Stimulated activated naive CD8-positive, alpha-beta T cell treated with anti-CD3 and anti-CD28 coated beads, Interleukin-15, amount 100 ng/mL, for 72 hours (primary cell): Measurements from ENCODE around the gene ZBTB8A.
"Not testable (repeated sequence)": the region's sequence is repeated elsewhere in the genome, so short reads cannot be mapped to it uniquely, and the experiment has no call there.

Experiments
- ATAC-seq: fragments of 150-1000 bp; cut with Tn5 transposase; 2 replicates; pipeline ENCODE4 v1.10.0; 2021; ENCODE audit warnings: mild to moderate bottlenecking, moderate library complexity
- DNase-seq, 2 donors: peaks; one replicate each; pipeline ENCODE4 v3.0.0; 2021 to 2022
- H3K27ac Mint-ChIP-seq, 2 donors: one replicate each; pipeline ENCODE4 v1.8.0; 2022; ENCODE audit warnings: mild to moderate bottlenecking in 2 of 2, mixed read lengths in 2 of 2, moderate library complexity in 2 of 2
- H3K27me3 Mint-ChIP-seq: one replicate; pipeline ENCODE4 v1.8.0; 2022; ENCODE audit warnings: mixed read lengths
- H3K4me1 Mint-ChIP-seq: one replicate; pipeline ENCODE4 v1.8.0; 2022; ENCODE audit warnings: mild to moderate bottlenecking, mixed read lengths
- H3K4me3 Mint-ChIP-seq, 2 donors: one replicate each; pipeline ENCODE4 v1.8.0; 2022; ENCODE audit warnings: mild to moderate bottlenecking in 2 of 2, mixed read lengths in 2 of 2, moderate library complexity in 1 of 2
- H3K9me3 Mint-ChIP-seq, 2 donors: one replicate each; pipeline ENCODE4 v1.8.0; 2022; ENCODE audit warnings: mixed read lengths in 2 of 2

Gene ZBTB8A

DNA sequence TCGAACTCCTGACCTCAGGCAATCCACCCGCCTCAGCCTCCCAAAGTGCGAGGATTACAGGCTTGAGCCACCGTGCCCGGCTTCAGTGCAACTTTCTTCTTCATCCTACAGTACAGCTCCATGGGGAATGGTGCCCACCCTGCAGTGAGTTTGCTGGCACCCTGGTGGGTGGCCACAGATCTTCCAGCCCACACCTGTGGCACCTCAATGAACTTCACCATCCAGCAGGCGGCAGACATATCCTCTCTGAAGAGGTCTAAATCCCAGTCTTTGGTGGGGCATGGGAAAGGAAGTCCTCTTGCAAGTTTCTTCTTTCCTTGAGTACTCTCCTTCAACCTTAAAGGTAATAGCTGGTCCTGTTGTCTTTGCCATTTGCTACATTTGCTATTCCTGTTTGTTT is 18.1 kb upstream of the ZBTB8A start:
- Mint-ChIP-seq H3K4me3 (peak overlapping the region; percentile 73 to 84), H3K4me1 (peaks cover 13% of the 10 kb centered on the region), H3K27me3 (peaks cover 24% of the 10 kb centered on the region), H3K27ac (peak overlapping the region in 1 of 2 donors; percentile 91), H3K9me3 (no peaks in the 10 kb centered on the region)
- DNase-seq (no peak), ATAC-seq (no peak)

DNA sequence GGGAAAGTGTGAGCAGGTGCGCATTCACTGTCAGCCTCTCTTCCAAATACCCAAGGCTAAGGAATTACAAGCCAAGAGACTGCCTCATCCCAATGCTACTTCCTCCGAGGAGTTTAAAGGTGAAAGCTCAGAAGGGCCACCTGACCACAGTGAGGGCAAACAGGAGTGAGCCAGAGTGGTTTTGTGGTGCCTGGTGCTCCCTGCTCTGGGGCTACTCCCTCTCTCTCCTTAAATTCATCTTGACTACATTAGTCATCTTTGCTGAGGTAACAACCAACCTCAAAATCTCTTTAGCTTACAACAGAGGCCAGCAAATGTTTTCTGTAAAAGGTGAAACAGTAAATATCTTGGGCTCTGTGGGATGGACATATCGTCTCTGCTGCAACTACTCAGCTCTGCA is 14.2 kb upstream of the ZBTB8A start:
- Mint-ChIP-seq H3K9me3 (no peaks in the 10 kb centered on the region), H3K4me3 (no peak overlapping the region), H3K27me3 (peaks cover 27% of the 10 kb centered on the region), H3K4me1 (peaks cover 13% of the 10 kb centered on the region), H3K27ac (no peak overlapping the region)
- ATAC-seq (peak; percentile 32), DNase-seq (no peak)

DNA sequence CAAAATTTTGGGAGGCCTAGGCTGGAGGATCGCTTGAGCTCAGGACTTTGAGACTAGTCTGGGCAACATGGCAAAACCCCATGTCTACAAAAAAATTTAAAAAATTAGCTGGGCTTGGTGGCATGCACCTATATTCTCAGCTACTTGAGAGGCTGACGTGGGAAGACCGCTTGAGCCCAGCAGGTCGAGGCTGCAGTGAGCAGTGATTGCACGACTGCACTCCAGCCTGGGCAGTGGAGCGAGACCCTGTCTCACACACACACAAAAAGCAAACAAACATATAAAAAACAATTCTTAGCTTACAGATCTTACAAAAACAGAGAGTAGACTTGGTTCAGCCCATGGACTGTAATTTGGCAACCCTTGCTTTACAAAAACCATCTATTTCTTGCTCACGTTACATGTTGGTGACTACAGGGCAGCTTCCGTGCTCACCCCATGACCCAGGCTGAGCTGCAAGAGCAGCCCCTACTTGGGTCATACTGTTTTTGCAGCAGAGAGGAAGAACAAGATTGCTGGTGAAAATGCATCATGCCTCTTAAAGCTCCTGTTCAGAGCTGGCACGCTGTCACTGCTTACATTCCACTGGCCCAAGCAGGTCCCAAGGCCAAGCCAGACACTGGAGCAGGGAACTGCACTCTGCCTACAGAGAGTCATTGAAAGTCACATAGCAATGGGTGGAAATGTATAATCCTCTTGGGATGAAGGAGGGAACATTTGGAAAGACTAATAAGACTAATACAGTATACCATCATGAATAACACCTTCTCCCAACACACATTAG is 13.4 kb upstream of the ZBTB8A start:
- H3K4me1 Mint-ChIP-seq: peaks cover 7% of the 10 kb centered on the region
- ATAC-seq: no peak
- peaks cover 27% of the 10 kb centered on the region for H3K27me3 Mint-ChIP-seq
- H3K4me3 Mint-ChIP-seq: no peak overlapping the region
- H3K27ac Mint-ChIP-seq: no peak overlapping the region
- H3K9me3 Mint-ChIP-seq: no peaks in the 10 kb centered on the region
- DNase-seq: no peak

DNA sequence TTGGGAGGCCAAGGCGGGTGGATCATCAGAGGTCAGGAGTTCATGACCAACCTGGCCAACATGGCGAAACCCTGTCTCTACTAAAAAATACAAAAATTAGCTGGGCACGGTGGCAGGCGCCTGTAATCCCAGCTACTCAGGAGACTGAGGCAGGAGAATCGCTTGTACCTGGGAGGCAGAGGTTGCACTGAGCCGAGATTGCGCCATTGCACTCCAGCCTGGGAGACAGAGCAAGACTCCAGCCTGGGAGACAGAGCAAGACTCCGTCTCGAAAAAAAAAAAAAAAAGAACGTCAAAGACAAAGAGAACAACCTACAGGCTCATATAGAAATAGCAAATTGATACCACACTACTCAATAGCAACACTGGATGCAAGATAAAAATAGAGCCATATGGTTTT is 10.7 kb upstream of the ZBTB8A start:
- not testable (repeated sequence) for ATAC-seq, H3K4me1 Mint-ChIP-seq, H3K27me3 Mint-ChIP-seq, H3K27ac Mint-ChIP-seq, H3K4me3 Mint-ChIP-seq, H3K9me3 Mint-ChIP-seq, DNase-seq

DNA sequence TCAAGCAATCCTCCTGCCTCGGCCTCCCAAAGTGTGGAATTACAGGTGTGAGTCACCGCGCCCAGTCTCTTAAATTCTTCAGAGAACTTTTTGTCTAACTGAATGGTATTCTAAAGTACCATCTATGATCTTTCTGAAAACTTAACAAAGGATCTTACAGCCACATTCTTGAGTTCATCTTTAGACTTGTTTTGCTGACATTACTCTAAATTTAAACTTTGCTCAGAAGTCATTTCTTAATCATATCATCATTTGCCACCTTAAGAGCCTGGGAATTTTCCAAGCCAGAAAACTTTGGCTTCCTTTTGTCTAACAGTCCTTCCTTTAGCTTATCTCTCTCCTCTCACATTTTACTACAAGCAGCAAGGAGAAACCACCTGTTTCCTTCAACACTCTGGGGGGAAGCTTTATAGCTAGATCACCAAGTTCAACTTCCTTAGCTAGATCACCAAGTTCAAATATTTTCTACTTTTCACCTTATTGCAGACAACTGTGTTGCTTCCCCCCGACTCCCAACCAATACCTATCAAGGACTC is 5.4 kb upstream of the ZBTB8A start:
- DNase-seq (no peak), ATAC-seq (no peak)

DNA sequence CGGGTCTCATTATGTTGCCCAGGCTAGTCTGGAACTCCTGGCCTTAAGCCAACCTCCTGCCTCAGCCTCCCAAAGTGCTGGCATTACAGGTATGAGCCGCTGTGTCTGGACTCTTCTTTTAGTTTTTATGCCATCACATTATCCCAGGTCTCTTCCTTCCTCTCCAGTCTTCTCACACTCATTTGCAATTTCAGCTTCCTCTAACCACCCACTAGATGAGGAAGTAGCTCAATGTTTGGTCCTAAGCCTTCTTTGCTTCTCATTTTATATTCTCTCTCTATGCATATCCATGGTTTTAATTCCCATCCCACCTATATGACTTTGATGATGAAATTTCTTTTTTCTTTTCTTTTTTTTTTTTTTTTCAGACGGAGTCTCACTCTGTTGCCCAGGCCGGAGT is 3.1 kb upstream of the ZBTB8A start:
- no peak overlapping the region for H3K4me3 Mint-ChIP-seq
- ATAC-seq (no peak), DNase-seq (no peak)
- peaks cover 66% of the 10 kb centered on the region for H3K27me3 Mint-ChIP-seq
- no peaks in the 10 kb centered on the region for H3K9me3 Mint-ChIP-seq
- no peak overlapping the region for H3K27ac Mint-ChIP-seq
- peaks cover 11% of the 10 kb centered on the region for H3K4me1 Mint-ChIP-seq

More for the DNA sequence above, 5.4 kb upstream of the ZBTB8A start:
- no peaks in the 10 kb centered on the region for H3K9me3 Mint-ChIP-seq
- H3K4me3 Mint-ChIP-seq: no peak overlapping the region
- peaks cover 47% of the 10 kb centered on the region for H3K27me3 Mint-ChIP-seq
- H3K4me1 Mint-ChIP-seq: peaks cover under 1% of the 10 kb centered on the region
- H3K27ac Mint-ChIP-seq: no peak overlapping the region

DNA sequence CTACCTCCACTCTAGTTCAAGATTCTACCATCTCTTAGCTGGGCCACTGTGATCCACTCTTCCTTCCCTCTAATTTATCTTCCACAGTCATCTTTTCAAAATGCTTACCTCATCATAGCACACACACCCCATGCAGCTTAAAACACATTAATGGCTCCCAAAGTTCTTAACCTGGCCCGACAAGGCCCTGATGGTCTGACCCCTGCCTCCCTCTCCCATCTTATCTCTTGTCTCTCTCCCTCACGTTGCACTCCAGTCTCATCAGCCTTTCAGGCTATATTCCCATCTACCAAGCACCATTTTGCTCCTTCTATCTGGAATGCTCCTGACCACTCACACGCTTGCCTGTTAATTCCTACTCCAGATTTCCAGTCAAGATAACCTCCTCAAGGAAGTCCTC is 2.5 kb upstream of the ZBTB8A start:
- ATAC-seq: no peak
- H3K4me3 Mint-ChIP-seq: no peak overlapping the region
- H3K27me3 Mint-ChIP-seq: peaks cover 73% of the 10 kb centered on the region
- peaks cover 11% of the 10 kb centered on the region for H3K4me1 Mint-ChIP-seq
- H3K27ac Mint-ChIP-seq: no peak overlapping the region
- H3K9me3 Mint-ChIP-seq: no peaks in the 10 kb centered on the region
- no peak for DNase-seq

DNA sequence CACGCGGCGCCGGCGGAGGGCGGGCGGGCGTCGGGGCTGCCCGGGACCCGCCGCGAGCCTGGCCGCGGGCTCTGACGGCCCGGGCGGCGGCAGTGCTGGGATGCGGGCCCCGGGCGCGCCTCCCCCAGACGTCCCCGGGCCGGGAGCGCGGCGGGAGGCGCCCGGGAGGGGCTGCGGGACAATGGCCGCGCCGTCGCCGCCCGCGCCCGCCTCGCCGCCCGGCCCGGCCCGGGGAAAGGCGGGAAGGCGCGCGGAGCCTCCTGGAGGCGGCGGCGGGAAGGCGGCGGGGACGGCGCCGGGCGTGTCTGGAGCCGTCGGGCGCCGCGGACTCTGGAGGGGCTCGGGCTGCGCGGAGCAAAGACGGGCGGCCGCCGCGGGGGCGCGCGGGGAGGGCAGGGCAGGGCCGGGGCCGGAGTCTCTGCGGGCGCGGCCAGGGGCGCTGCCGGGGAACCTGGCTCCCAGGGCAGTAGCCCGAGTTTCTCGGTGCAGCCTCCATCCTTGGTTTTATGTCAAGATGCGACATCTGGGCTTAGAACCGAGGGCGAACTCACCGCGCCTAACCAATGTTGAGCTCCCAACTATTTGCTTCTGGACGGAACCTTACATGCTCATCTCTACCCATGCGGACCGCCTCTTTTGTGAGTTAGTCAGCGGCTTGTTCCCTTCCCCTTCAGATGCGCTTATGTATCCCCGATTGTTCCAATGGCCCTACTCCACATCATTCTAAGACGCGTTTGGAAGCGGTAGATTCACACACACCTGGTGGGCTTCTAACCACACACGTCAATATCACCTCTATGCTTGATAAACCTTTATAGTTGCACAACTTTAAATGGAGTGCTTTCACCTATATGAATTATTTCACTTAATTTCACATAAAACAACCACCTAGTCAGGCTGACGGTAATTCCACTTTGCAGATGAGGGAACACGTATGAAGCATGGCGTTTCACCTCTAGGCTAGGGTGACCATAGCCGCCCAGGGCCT is 651 bp downstream of the ZBTB8A start:
- ATAC-seq: peak; percentile 78
- DNase-seq: peak; percentile 14
- Mint-ChIP-seq H3K27ac (no peak overlapping the region), H3K9me3 (no peaks in the 10 kb centered on the region), H3K4me3 (peak overlapping the region; percentile 79 to 82), H3K27me3 (peaks cover 75% of the 10 kb centered on the region), H3K4me1 (peaks cover 11% of the 10 kb centered on the region)

DNA sequence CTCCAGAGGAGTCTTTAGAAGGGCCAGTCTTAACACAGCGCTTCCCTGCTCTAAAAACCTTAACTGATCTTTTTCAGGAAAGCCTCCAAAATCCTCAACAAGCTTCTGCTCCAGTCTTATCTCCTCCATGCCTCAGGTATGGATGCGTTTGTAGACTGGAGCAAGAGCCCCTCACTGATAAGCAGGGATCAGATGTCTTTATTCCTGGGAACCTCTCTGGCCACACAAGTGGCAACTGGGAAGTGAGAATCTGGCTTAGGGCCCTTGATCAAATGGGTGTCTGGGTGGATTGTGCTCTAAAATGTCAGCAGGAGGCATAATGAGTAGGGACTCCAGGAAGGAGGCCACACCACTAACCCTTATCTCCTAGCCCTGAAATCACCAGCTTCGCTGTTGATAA is 1.4 kb downstream of the ZBTB8A start:
- peaks cover 73% of the 10 kb centered on the region for H3K27me3 Mint-ChIP-seq
- no peak for DNase-seq
- H3K27ac Mint-ChIP-seq: no peak overlapping the region
- no peaks in the 10 kb centered on the region for H3K9me3 Mint-ChIP-seq
- no peak for ATAC-seq
- H3K4me1 Mint-ChIP-seq: peaks cover 11% of the 10 kb centered on the region
- peak overlapping the region; percentile 79 to 82 for H3K4me3 Mint-ChIP-seq

DNA sequence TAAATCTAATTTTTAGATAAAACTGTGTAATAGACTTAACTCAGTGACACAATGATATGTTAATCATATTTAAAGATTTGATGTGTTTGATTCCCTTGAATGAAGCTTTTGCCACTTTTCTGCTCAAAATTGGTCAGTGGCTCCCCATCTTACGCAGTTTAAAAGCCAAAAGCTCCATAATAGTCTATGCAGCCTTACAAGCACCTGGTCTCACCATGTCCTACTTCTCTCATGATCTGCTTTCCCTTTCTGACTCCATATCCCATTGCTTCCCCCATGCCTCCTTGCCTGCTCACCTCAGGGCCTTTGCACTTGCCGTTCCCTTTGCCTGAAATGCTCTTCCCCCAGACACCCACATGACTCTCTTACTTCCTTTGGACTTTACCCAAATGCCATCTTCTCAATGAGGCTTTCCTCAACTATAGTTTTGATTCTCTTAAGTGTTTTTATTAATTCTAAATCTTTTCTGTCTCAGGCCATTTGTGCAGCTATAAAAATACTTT is 1.9 kb downstream of the ZBTB8A start:
- DNase-seq (no peak), ATAC-seq (no peak)
- Mint-ChIP-seq H3K27me3 (peaks cover 73% of the 10 kb centered on the region), H3K4me3 (no peak overlapping the region), H3K4me1 (peaks cover 11% of the 10 kb centered on the region), H3K27ac (no peak overlapping the region), H3K9me3 (no peaks in the 10 kb centered on the region)

DNA sequence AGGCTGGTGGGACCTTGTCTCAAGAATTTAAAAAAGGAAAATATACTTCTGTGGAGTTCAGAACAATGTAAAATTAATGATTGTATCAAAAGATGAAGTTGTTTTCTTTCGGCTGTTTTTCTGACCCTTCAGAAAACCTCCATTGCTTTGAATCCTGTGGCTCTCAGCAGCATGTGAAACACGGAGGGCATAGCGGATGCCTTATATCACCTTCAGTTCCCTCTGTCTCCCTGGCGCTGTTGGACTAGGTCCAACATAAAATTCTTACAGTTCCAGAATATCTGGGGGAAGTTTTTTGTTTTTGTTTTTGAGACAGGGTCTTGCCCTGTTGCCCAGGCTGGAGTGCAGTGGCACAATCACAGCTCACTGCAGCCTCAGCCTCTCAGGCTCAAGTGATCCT is 7.4 kb downstream of the ZBTB8A start:
- no peaks in the 10 kb centered on the region for H3K9me3 Mint-ChIP-seq
- ATAC-seq: no peak
- H3K27ac Mint-ChIP-seq: no peak overlapping the region

DNA sequence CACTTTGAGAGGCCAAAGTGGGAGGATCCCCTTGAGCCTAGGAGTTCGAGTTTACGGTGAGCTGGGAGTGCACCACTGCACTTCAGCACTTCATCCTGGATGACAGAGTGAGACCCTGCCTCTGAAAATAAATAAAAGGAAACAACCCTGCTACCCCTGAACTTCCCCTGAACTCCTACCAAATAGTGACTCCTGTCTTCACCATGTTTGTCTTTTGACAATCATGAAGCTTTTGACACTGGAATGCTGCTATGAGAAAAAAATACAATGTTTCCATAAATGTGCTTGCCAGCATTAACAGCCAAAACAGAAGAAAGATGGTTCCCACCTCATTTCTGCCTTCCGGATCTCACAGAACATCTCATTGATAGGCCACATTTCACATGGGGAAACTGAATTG is 10.4 kb downstream of the ZBTB8A start:
- Mint-ChIP-seq H3K9me3 (no peaks in the 10 kb centered on the region), H3K4me1 (no peaks in the 10 kb centered on the region), H3K4me3 (no peak overlapping the region), H3K27me3 (peaks cover 10% of the 10 kb centered on the region), H3K27ac (peak overlapping the region in 1 of 2 donors; percentile 19)
- ATAC-seq (no peak), DNase-seq (no peak)

More for the DNA sequence above, 7.4 kb downstream of the ZBTB8A start:
- H3K4me1 Mint-ChIP-seq: no peaks in the 10 kb centered on the region
- no peak overlapping the region for H3K4me3 Mint-ChIP-seq
- peaks cover 27% of the 10 kb centered on the region for H3K27me3 Mint-ChIP-seq
- DNase-seq: no peak

DNA sequence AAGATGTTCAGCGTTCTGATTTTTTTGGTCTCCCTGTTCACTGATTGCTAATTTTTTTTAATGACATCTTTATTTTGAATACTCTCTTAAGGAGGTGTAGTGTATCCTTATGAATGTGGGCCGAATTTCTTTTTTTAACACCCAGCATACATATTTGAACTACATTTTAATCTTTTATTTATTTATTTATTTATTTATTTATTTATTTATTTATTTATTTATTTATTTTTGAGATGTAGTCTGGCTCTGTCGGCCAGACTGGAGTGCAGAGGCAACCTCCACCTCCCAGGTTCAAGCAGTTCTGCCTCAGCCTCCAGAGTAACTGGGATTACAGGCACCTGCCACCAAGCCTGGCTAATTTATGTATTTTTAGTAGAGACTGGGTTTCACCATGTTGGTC is 15.1 kb downstream of the ZBTB8A start:
- Mint-ChIP-seq H3K4me1 (no peaks in the 10 kb centered on the region), H3K9me3 (no peaks in the 10 kb centered on the region), H3K4me3 (no peak overlapping the region), H3K27ac (no peak overlapping the region), H3K27me3 (no peaks in the 10 kb centered on the region)
- DNase-seq (no peak), ATAC-seq (no peak)

DNA sequence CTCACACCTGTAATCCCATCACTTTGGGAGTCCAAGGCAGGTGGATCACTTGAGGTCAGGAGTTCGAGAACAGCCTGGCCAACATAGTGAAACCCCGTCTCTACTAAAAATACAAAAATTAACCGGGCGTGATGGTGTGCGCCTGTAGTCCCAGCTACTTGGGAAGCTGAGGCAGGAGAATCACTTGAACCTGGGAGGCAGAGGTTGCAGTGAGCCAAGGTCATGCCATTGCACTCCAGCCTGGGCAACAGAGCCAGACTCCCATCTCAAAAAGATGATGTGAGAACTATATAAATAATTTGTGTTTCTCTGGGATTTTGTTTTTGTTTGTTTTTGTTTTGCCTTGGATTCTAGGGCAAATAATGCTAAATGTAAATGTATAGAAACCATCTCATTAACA is 17.8 kb downstream of the ZBTB8A start:
- H3K4me1 Mint-ChIP-seq, H3K4me3 Mint-ChIP-seq, H3K9me3 Mint-ChIP-seq, ATAC-seq, DNase-seq, H3K27ac Mint-ChIP-seq, H3K27me3 Mint-ChIP-seq: not testable (repeated sequence)

DNA sequence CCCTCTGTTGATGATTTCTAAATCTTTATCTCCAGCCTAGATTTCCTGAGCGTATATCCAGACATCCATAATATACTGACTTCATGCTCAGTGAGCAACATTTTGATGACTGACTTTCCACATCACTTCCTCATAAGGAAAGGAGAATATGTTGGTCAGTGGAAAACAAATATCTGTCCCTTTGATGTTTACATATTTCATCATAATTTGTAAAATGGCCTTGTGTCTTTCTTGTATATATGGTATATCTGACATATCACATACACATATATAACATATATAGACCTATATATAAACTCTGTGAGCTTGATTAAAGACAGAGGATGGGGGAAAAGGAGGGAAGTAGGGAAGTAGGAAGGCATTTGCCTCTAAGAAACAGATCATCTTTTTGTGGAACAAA is 18.6 kb downstream of the ZBTB8A start:
- Mint-ChIP-seq H3K4me3 (no peak overlapping the region), H3K27ac (no peak overlapping the region), H3K27me3 (peaks cover 9% of the 10 kb centered on the region), H3K9me3 (no peaks in the 10 kb centered on the region), H3K4me1 (no peaks in the 10 kb centered on the region)
- DNase-seq (no peak), ATAC-seq (no peak)

DNA sequence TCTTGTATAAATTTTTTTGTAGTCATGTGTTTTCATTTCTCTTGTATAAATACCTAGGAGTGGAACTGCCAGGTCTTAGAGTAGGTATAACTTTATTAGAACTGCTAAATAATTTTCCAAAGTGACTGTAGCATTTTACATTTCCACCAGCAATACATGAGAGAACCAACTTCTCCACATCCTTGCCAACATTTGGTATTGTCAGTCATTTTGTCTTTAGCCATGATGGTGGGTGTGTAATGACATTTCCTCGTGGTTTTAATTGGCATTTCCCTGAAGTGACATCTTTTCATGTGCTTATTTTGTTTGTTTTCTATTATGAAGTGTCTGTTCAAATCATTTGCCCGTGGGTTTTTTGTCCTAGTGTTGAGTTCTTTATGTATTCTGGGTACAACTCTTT is 29.7 kb downstream of the ZBTB8A start:
- no peak overlapping the region for H3K27ac Mint-ChIP-seq
- H3K9me3 Mint-ChIP-seq: no peaks in the 10 kb centered on the region
- H3K4me3 Mint-ChIP-seq: no peak overlapping the region
- ATAC-seq (no peak), DNase-seq (no peak)
- no peaks in the 10 kb centered on the region for H3K4me1 Mint-ChIP-seq
- no peaks in the 10 kb centered on the region for H3K27me3 Mint-ChIP-seq
